DND-41 (cell line): ENCODE measurements around the gene ABCG1.

Experiments used
- CTCF ChIP-seq: IDR thresholded peaks from 2 replicates; pipeline ENCODE4 v1.5.1; 2012; ENCODE audit warnings: borderline replicate concordance, low read length, moderate library complexity, mild to moderate bottlenecking; ENCODE audit not compliant: poor library complexity, severe bottlenecking; ENCODE audit errors: extremely low read depth
- EZH2 ChIP-seq: IDR thresholded peaks from 3 replicates; pipeline ENCODE4 v1.6.1; 2012; ENCODE audit warnings: borderline replicate concordance, low read depth, mild to moderate bottlenecking, moderate library complexity, low read length, inconsistent platforms; ENCODE audit not compliant: severe bottlenecking

GRCh38 chr21:42229676-42230075, 10.7 kb downstream of the ABCG1 start:
- TF ChIP-seq CTCF = no peak
- no peak for TF ChIP-seq EZH2
